OCI-LY3 (cell line): ENCODE data around the gene ELMO1.

Source experiments
- CTCF ChIP-seq: fragments of 200-600, 300-600 bp; sonication (generic); IDR thresholded peaks from 2 replicates; pipeline ENCODE4 v1.5.1; 2014; ENCODE audit warnings: antibody characterized with exemption, low read length, low read depth
- EZH2phosphoT487 ChIP-seq: fragments of 200-600 bp; shearing (Covaris generic); IDR thresholded peaks from 2 replicates; pipeline ENCODE4 v1.6.1; 2018; ENCODE audit warnings: antibody characterized with exemption, mixed run types, low read depth

GRCh38 chr7:37162106-37162505 is 286.6 kb downstream of the ELMO1 start:
- TF ChIP-seq CTCF (no peak), EZH2phosphoT487 (no peak)
